HEK293 (cell line): ENCODE measurements around the gene USP31.

ENCODE experiments used
- CTCF ChIA-PET: fragments of 350-600 bp; formaldehyde crosslinking; extraction: SDS; loops from one replicate; lab custom pipeline; 2021; ENCODE audit warnings: antibody characterized with exemption; lab: Yijun Ruan, JAX
- POLR2A ChIA-PET: fragments of 300-600 bp; formaldehyde crosslinking; extraction: SDS; loops from one replicate; lab custom pipeline; 2020; ENCODE audit warnings: antibody characterized with exemption, inconsistent platforms; lab: Yijun Ruan, JAX
- H3K27ac ChIP-seq: fragments of 200-500 bp; sonication (Bioruptor generic); 2 replicates; pipeline ENCODE4 v1.5.1; 2014; ENCODE audit warnings: low read depth, low read length, control low read depth, inconsistent platforms; ENCODE audit errors: extremely low read depth
- H3K36me3 ChIP-seq, 2 experiments: fragments of 200-500 bp in 1 of 2; sonication (Bioruptor generic) in 1 of 2; 1 replicate in 1 of 2; 2 replicates in 1 of 2; pipeline ENCODE4 v1.5.1; 2014 to 2017; ENCODE audit warnings: inconsistent platforms in 2 of 2, low read length in 2 of 2; ENCODE audit not compliant: control insufficient read depth in 2 of 2, insufficient read depth in 1 of 2
- H3K4me1 ChIP-seq: fragments of 200-500 bp; sonication (Bioruptor generic); 2 replicates; pipeline ENCODE4 v1.5.1; 2014; ENCODE audit warnings: mild to moderate bottlenecking, low read length, inconsistent platforms; ENCODE audit not compliant: control insufficient read depth, insufficient read depth
- H3K4me3 ChIP-seq: 2 replicates; pipeline ENCODE4 v1.5.1; 2011; ENCODE audit warnings: low read depth, mild to moderate bottlenecking, control low read depth, low read length, moderate library complexity
- H3K9me3 ChIP-seq: fragments of 200-500 bp; sonication (Bioruptor generic); 2 replicates; pipeline ENCODE4 v1.5.1; 2014; ENCODE audit warnings: low read depth, low read length, inconsistent platforms; ENCODE audit not compliant: control insufficient read depth, insufficient read depth
- GFI1B ChIP-seq: fragments of 450-650 bp; formaldehyde crosslinking; IDR thresholded peaks from 2 replicates; pipeline ENCODE4 v1.5.1; 2016; ENCODE audit warnings: missing biosample characterization, missing genetic modification characterization
- HOXA7 ChIP-seq: sonication (generic); formaldehyde crosslinking; IDR thresholded peaks from 2 replicates; pipeline ENCODE4 v1.8.1; 2022; ENCODE audit warnings: missing genetic modification reagents, borderline replicate concordance
- HOXD13 ChIP-seq: sonication (generic); formaldehyde crosslinking; IDR thresholded peaks from 2 replicates; pipeline ENCODE4 v1.8.0; 2022; ENCODE audit warnings: missing genetic modification reagents, borderline replicate concordance
- PBX3 ChIP-seq: sonication (generic); formaldehyde crosslinking; IDR thresholded peaks from 2 replicates; pipeline ENCODE4 v1.8.1; 2022; ENCODE audit warnings: mild to moderate bottlenecking, moderate library complexity, missing genetic modification reagents
- SCRT2 ChIP-seq: fragments of 450-650 bp; formaldehyde crosslinking; IDR thresholded peaks from 2 replicates; pipeline ENCODE4 v1.5.1; 2016; ENCODE audit warnings: missing biosample characterization, missing genetic modification characterization
- SP2 ChIP-seq: fragments of 450-650 bp; formaldehyde crosslinking; IDR thresholded peaks from 2 replicates; pipeline ENCODE4 v1.5.1; 2016; ENCODE audit warnings: missing biosample characterization, missing genetic modification characterization
- SP7 ChIP-seq: fragments of 450-650 bp; formaldehyde crosslinking; IDR thresholded peaks from 2 replicates; pipeline ENCODE4 v1.5.1; 2016; ENCODE audit warnings: missing biosample characterization, missing genetic modification characterization
- TRIM28 ChIP-seq: IDR thresholded peaks from 2 replicates; pipeline ENCODE4 v1.6.1; 2011; ENCODE audit warnings: low read length, control low read depth, borderline replicate concordance
- ZBTB10 ChIP-seq: fragments of 450-650 bp; formaldehyde crosslinking; IDR thresholded peaks from 2 replicates; pipeline ENCODE4 v1.5.1; 2016; ENCODE audit warnings: missing biosample characterization, missing genetic modification characterization
- ZBTB17 ChIP-seq: fragments of 450-650 bp; formaldehyde crosslinking; IDR thresholded peaks from 2 replicates; pipeline ENCODE4 v1.5.1; 2016; ENCODE audit warnings: missing biosample characterization, missing genetic modification characterization
- ZBTB20 ChIP-seq: fragments of 450-650 bp; formaldehyde crosslinking; IDR thresholded peaks from 2 replicates; pipeline ENCODE4 v1.5.1; 2016; ENCODE audit warnings: missing biosample characterization, missing genetic modification characterization
- ZBTB26 ChIP-seq: fragments of 450-650 bp; formaldehyde crosslinking; optimal IDR thresholded peaks from 2 replicates; pipeline ENCODE3; 2016; ENCODE audit warnings: missing biosample characterization, mild to moderate bottlenecking, missing genetic modification characterization
- ZBTB48 ChIP-seq: fragments of 450-650 bp; formaldehyde crosslinking; IDR thresholded peaks from 2 replicates; pipeline ENCODE4 v1.5.1; 2016; ENCODE audit warnings: missing biosample characterization, missing genetic modification characterization
- ZBTB6 ChIP-seq: fragments of 450-650 bp; formaldehyde crosslinking; IDR thresholded peaks from 2 replicates; pipeline ENCODE4 v1.5.1; 2017; ENCODE audit warnings: missing biosample characterization, missing genetic modification characterization
- ZFHX2 ChIP-seq: fragments of 450-650 bp; formaldehyde crosslinking; conservative IDR thresholded peaks from 2 replicates; pipeline ENCODE4 v1.5.1; 2016; ENCODE audit warnings: missing biosample characterization, missing genetic modification characterization
- ZNF10 ChIP-seq: fragments of 450-650 bp; formaldehyde crosslinking; IDR thresholded peaks from 2 replicates; pipeline ENCODE4 v1.5.1; 2017; ENCODE audit warnings: missing biosample characterization, missing genetic modification characterization
- ZNF112 ChIP-seq: fragments of 450-650 bp; formaldehyde crosslinking; IDR thresholded peaks from 2 replicates; pipeline ENCODE4 v1.5.0; 2017; ENCODE audit warnings: missing biosample characterization, missing genetic modification characterization
- ZNF169 ChIP-seq: fragments of 450-650 bp; formaldehyde crosslinking; IDR thresholded peaks from 2 replicates; pipeline ENCODE4 v1.5.1; 2016; ENCODE audit warnings: missing biosample characterization, missing genetic modification characterization
- ZNF223 ChIP-seq: fragments of 450-650 bp; formaldehyde crosslinking; IDR thresholded peaks from 2 replicates; pipeline ENCODE4 v1.5.1; 2016; ENCODE audit warnings: missing biosample characterization, missing genetic modification characterization
- ZNF362 ChIP-seq: fragments of 450-650 bp; formaldehyde crosslinking; IDR thresholded peaks from 2 replicates; pipeline ENCODE4 v1.5.1; 2016; ENCODE audit warnings: missing biosample characterization, missing genetic modification characterization
- ZNF366 ChIP-seq: fragments of 450-650 bp; formaldehyde crosslinking; conservative IDR thresholded peaks from 2 replicates; pipeline ENCODE4 v1.5.1; 2016; ENCODE audit warnings: missing biosample characterization, missing genetic modification characterization
- ZNF394 ChIP-seq: fragments of 450-650 bp; formaldehyde crosslinking; IDR thresholded peaks from 2 replicates; pipeline ENCODE4 v1.5.1; 2016; ENCODE audit warnings: missing biosample characterization, missing genetic modification characterization, mild to moderate bottlenecking, moderate library complexity, borderline replicate concordance
- ZNF404 ChIP-seq: fragments of 450-650 bp; formaldehyde crosslinking; IDR thresholded peaks from 2 replicates; pipeline ENCODE4 v1.5.1; 2017; ENCODE audit warnings: missing biosample characterization, missing genetic modification characterization
- ZNF416 ChIP-seq: fragments of 450-650 bp; formaldehyde crosslinking; IDR thresholded peaks from 2 replicates; pipeline ENCODE4 v1.5.1; 2016; ENCODE audit warnings: missing biosample characterization, missing genetic modification characterization
- ZNF423 ChIP-seq: fragments of 450-650 bp; formaldehyde crosslinking; IDR thresholded peaks from 2 replicates; pipeline ENCODE4 v1.5.1; 2016; ENCODE audit warnings: missing biosample characterization, missing genetic modification characterization
- ZNF513 ChIP-seq: fragments of 450-650 bp; IDR thresholded peaks from 2 replicates; pipeline ENCODE4 v1.5.1; 2018; ENCODE audit warnings: missing biosample characterization, missing genetic modification characterization
- ZNF621 ChIP-seq: fragments of 450-650 bp; formaldehyde crosslinking; IDR thresholded peaks from 2 replicates; pipeline ENCODE4 v1.5.1; 2017; ENCODE audit warnings: missing biosample characterization, missing genetic modification characterization
- ZNF664 ChIP-seq: fragments of 450-650 bp; formaldehyde crosslinking; IDR thresholded peaks from 2 replicates; pipeline ENCODE4 v1.5.1; 2016; ENCODE audit warnings: missing biosample characterization, missing genetic modification characterization

The USP31 gene

GRCh38 chr16:23146877-23147601, 2.2 kb downstream of the USP31 start (continued):
- TF ChIP-seq ZBTB26 (tag by site-specific recombination) (no peak), ZBTB17 (peak; percentile 81), GFI1B (tag by site-specific recombination) (0 out of 2 replicates have a peak, but pooled peaks have one; percentile 9), ZNF169 (no peak), ZBTB48 (tag by site-specific recombination) (no peak; the same call in 1 of the 2 replicates), HOXD13 (CRISPR knock-in tag) (no peak), ZNF10 (tag by site-specific recombination) (no peak), ZNF362 (tag by site-specific recombination) (peak; percentile 89), TRIM28 (no peak), ZNF404 (tag by site-specific recombination) (no peak), SP2 (tag by site-specific recombination) (no peak; the same call in 1 of the 2 replicates), ZNF416 (no peak), ZNF394 (tag by site-specific recombination) (peak; percentile 49; the same call in 1 of the 2 replicates), ZBTB10 (tag by site-specific recombination) (no peak), PBX3 (CRISPR knock-in tag) (no peak)

GRCh38 chr16:23145608-23146007, 3.6 kb downstream of the USP31 start:
- H3K4me3 ChIP-seq, result no peak overlapping the region
- H3K27ac ChIP-seq, result no peak overlapping the region
- H3K36me3 ChIP-seq, result no peaks in the 10 kb centered on the region
- CTCF ChIA-PET, result interaction anchor here (0.7 kb wide), 1 partner anchor 37 kb away, joined by 5 read pairs; no protein-coding TSS in a partner anchor
- peaks cover 29% of the 10 kb centered on the region for H3K4me1 ChIP-seq
- POLR2A ChIA-PET, result interaction anchor here (0.6 to 1.3 kb wide), 2 partner anchors 11 to 54 kb away, joined by 3 to 5 read pairs; no protein-coding TSS in a partner anchor
- H3K9me3 ChIP-seq, result no peaks in the 10 kb centered on the region
- TF ChIP-seq SP7 (tag by site-specific recombination), result 0 out of 2 replicates have a peak, but pooled peaks have one; percentile 52
- TF ChIP-seq ZBTB6, result no peak
- TF ChIP-seq HOXA7, result no peak
- no peak for TF ChIP-seq ZFHX2 (tag by site-specific recombination)
- no peak for TF ChIP-seq ZNF223 (tag by site-specific recombination)
- no peak for TF ChIP-seq ZNF621 (tag by site-specific recombination)
- TF ChIP-seq ZNF112 (tag by site-specific recombination), result no peak
- no peak for TF ChIP-seq ZBTB26 (tag by site-specific recombination)
- TF ChIP-seq SCRT2 (tag by site-specific recombination), result peak; percentile 67; the same call in 1 of the 2 replicates
- TF ChIP-seq ZBTB20 (tag by site-specific recombination), result no peak
- TF ChIP-seq ZNF423 (tag by site-specific recombination), result no peak
- no peak for TF ChIP-seq ZNF513 (tag by site-specific recombination)
- TF ChIP-seq ZNF664 (tag by site-specific recombination), result no peak
- TF ChIP-seq ZNF366 (tag by site-specific recombination), result no peak
